GM21723 (cell line): ENCODE results near the gene DIPK2A.
A peak's percentile ranks its signal among the peaks of the same experiment; 100 is the strongest.

Experiments
- ATAC-seq: cut with Tn5 transposase; IDR thresholded peaks from one replicate; pipeline ENCODE4 v1.9.1; 2021; ENCODE audit warnings: mild to moderate bottlenecking, moderate library complexity; ENCODE audit not compliant: unreplicated experiment

Gene DIPK2A

GRCh38 chr3:143973259-143974021, 1.8 kb downstream of the DIPK2A start:
- ATAC-seq: no peak

- ATAC-seq: no peak
Observed at GRCh38 chr3:143974271-143975238, 2.9 kb downstream of the DIPK2A start.

- no peak for ATAC-seq
Observed at GRCh38 chr3:143975554-143976152, 4.0 kb downstream of the DIPK2A start.

- ATAC-seq: peak; percentile 37
Observed at GRCh38 chr3:143977341-143978262, 6.0 kb downstream of the DIPK2A start.

GRCh38 chr3:143978263-143978631, 6.6 kb downstream of the DIPK2A start:
- ATAC-seq: no peak

GRCh38 chr3:143979041-143979440, 7.4 kb downstream of the DIPK2A start:
- ATAC-seq: no peak

- ATAC-seq: no peak
Observed at GRCh38 chr3:143979813-143980212, 8.2 kb downstream of the DIPK2A start.

- no peak for ATAC-seq
Observed at GRCh38 chr3:143988306-143988705, 16.7 kb downstream of the DIPK2A start.

GRCh38 chr3:143989461-143989860, 17.8 kb downstream of the DIPK2A start:
- ATAC-seq: no peak

- ATAC-seq: no peak
Observed at GRCh38 chr3:143991713-143992112, 20.1 kb downstream of the DIPK2A start.

GRCh38 chr3:143998266-143998665, 26.6 kb downstream of the DIPK2A start:
- peak; percentile 52 for ATAC-seq

GRCh38 chr3:144003051-144003450, 31.4 kb downstream of the DIPK2A start:
- ATAC-seq: no peak

- ATAC-seq: no peak
Observed at GRCh38 chr3:144010371-144010770, 38.7 kb downstream of the DIPK2A start.

GRCh38 chr3:144011251-144011799, 39.7 kb downstream of the DIPK2A start:
- ATAC-seq: no peak

GRCh38 chr3:144015133-144015532, 43.5 kb downstream of the DIPK2A start:
- no peak for ATAC-seq

- no peak for ATAC-seq
Observed at GRCh38 chr3:144018776-144019175, 47.2 kb downstream of the DIPK2A start.
